HG03460 (cell line): Measurements from ENCODE around the gene GLYR1.

Experiments used
- ATAC-seq: cut with Tn5 transposase; IDR thresholded peaks from one replicate; pipeline ENCODE4 v1.9.1; 2021; ENCODE audit not compliant: unreplicated experiment

GLYR1 gene

DNA sequence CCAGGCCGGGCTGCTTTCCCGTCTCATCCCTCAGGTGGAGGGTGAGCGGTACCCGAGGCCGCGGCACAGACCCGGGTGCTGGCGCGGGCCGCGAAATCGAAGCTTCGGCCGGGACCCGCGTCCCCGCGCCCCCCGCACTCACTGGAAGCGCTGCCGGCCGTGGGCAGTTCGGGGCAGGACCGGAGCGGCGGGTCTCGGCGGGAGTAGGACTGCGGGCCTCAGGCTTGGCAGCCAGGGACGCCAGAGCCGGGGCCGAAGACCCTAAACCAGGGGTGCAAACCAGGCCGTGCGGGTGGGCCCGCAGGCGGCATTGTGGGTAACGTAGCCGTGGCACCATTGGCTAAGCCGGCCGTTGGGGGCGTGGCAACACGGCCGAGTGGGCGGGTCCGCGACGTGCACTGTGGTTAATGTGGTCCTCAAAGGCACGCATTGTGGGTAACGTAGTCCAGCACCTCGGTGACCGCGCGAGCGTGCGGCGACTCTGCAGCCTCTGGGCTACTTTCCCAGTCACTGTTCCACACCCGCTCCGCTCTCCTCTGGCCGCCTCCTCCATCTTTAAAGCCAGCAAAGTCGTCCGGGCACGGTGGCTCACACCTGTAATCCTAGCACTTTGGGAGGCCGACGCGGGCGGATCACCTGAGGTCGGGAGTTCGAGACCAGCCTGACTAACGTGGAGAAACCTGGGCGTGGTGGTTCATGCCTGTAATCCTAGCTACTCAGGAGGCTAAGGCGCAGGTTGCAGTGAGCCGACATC, 80.0 kb downstream of the GLYR1 start, which contains the start of gene ZNF500:
ZNF500 (minus strand) TSS at position 288 of the 754 bp plus-strand sequence. CDS start 1,184 bp downstream, outside the sequence.
- ATAC-seq: peak; percentile 79

- ATAC-seq: no peak
Measured at GRCh38 chr16:4765511-4766474, 81.3 kb downstream of the GLYR1 start.

GRCh38 chr16:4763791-4764190, 83.3 kb downstream of the GLYR1 start:
- ATAC-seq: no peak

- no peak for ATAC-seq
Measured at GRCh38 chr16:4762205-4762604, 84.9 kb downstream of the GLYR1 start.

GRCh38 chr16:4760221-4760910, 86.7 kb downstream of the GLYR1 start:
- no peak for ATAC-seq

GRCh38 chr16:4755687-4756086, 91.4 kb downstream of the GLYR1 start:
- no peak for ATAC-seq

DNA sequence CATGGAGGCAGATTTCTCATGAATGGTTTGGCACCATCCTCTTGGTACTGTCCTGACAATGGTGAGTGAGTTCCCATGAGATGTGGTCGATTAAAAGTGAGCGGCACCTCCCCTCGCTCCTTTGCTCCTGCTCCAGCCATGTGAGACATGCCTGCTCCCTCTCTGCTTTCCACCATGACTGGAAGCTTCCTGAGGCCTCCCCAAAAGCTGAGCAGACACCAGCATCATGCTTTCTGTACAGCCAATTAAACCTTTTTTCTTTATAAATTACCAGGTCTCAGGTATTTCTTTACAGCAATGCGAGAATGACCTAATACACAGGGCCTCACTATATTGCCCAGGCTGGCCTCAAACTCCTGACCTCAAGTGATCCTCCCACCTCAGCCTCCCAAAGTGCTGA, 92.2 kb downstream of the GLYR1 start:
- no peak for ATAC-seq

DNA sequence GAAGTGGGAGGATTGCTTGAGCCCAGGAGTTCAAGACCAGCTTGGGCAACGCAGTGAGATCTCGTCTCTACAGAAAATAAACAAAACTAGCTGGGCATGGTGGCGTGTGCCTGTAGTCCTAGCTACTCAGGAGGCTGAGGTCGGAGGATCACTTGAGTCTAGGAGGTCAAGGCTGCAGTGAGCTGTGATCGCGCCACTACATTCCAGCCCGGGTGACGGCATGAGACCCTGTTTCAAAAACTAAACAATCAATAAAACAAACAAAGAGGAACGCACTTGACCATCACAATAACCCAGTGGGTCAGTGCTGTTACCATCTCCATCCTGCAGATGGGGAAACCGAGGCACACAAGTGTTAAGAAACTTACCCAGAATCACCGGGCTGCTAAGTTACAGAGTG, 93.9 kb downstream of the GLYR1 start:
- no peak for ATAC-seq
